ENCODE data around the gene MTG2.

MTG2 gene

DNA sequence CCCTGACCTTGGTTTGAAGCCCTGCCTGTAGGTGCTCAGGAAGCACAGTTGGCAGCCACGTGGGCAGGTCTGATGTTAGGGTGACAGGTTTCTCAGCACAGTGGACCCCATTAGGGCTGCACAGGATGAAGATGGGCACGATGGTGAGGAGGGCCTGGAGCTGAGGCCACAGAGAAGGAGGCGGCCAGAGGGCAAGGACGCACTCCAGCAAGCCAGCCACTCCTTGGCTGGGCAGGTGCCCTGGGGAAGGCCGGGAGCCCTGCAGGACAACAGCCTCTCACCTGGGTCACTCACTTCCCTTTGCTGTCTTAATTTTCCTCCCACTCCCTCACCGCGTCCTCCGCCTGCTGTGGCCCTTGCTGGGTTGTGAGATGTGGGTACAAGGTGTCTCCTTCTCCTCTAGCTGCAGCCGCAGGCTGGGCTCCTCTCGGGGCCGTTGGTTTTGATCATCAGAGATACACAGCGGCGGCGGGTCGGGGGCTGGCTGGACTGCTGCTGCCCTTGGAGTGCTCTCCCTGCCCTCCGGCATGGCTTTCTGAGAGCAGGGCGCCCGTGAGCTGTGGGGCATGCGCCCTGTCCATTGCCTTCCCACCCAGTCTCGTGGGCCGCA is 61.2 kb downstream of the MTG2 start:
- FAIRE-seq (no peak), DNase-seq (ENCODE audit: insufficient read length, low spot score) (no peak)

GRCh38 chr20:62244644-62245108 is 61.8 kb downstream of the MTG2 start:
- DNase-seq (ENCODE audit: insufficient read length, low spot score): no peak
- FAIRE-seq: no peak

DNA sequence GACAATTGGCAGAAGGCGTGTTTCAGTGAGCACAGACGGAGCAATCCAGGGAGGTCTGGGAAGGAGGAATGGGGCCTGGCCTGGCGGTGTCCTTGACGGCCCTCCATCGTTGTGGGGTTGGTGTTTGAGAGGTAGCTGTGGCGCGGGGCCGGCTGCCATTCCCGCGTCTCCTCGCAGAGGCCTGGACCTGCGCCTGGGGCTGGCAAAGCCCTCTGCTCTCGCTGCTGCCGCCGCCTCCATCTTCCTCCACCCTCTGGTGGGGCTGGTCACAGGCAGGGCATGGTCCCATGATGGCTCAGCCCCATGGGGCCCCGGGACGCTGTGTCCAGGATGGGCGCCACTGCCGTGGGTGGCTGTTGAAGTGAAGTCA is 63.1 kb downstream of the MTG2 start:
- DNase-seq (ENCODE audit: insufficient read length, low spot score) (no peak), FAIRE-seq (no peak)

DNA sequence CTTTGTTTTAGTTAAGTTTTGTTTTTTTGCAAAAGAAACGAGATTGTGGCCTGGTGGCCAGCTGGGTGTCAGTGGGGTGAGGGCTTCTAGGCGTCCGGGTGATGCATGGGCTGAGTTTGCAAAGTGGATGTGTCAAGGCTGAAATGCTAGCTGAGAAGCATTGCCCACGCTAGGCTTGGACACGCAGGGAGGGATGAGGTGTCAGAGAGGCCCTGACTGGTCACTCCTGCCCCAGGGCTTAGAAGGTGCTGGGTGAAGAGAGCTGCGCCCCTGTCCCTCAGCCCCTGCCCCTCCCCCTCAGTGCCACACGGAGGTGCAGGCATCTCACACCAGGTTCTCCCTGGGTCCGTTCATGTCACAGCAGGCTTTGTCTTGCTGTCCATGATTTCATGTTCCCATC is 63.6 kb downstream of the MTG2 start:
- no peak for FAIRE-seq
- no peak for DNase-seq (ENCODE audit: insufficient read length, low spot score)

- no peak for FAIRE-seq
- no peak for DNase-seq (ENCODE audit: insufficient read length, low spot score)
Observed at GRCh38 chr20:62246872-62247652, 64.2 kb downstream of the MTG2 start.

GRCh38 chr20:62248890-62249560 is 66.2 kb downstream of the MTG2 start:
- FAIRE-seq (no peak), DNase-seq (ENCODE audit: insufficient read length, low spot score) (no peak)

DNA sequence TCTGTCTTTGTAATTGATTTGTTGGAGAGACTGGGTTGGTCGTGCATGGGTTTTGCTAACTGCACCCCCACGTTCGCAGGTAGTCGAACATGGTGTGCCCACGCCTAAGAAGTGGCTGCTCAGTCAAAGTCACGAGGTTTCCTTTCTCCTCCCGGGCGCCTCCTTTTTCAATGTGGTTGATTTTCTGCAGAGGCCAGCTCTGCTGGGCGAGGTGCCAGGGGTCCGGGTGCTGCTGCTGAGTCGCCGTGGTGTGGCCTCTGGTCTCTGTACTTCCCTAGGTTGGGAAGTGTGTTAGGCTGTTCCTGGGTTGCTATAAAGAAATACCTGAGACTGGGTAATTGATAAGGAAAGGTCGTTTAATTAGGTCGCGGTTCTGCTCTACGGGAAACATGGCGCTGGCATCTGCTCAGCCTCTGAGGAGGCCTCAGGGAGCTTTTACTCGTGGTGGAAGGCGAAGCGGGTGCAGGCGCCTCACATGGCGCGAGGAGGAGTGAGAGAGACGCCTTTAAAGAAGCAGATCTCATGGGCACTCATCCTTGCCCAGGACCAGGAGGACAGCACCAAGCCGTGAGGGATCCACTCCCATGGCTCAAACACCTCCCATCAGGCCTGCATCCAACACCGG is 69.6 kb downstream of the MTG2 start:
- DNase-seq (ENCODE audit: insufficient read length, low spot score) (no peak), FAIRE-seq (no peak)

All from GM19239 (cell line).